ENCODE measurements around the gene VEPH1.

VEPH1 gene

GRCh38 chr3:157465741-157466140 lies 37.5 kb downstream of the VEPH1 start:
- Histone ChIP-seq H3K27me3 (ENCODE audit: low read length) (no peaks in the 10 kb centered on the region), H3K79me2 (ENCODE audit: insufficient read depth, low read length) (no peaks in the 10 kb centered on the region), H3F3A (ENCODE audit: insufficient read depth) (no peaks in the 10 kb centered on the region), H3K4me3 (ENCODE audit: insufficient read depth, low read length, poor library complexity, severe bottlenecking) (no peak overlapping the region), H3K9me2 (replicated peaks; ENCODE audit: insufficient read depth, low read length) (no peaks in the 10 kb centered on the region), H3K36me3 (ENCODE audit: low read length) (no peaks in the 10 kb centered on the region), H3K9me3 (ENCODE audit: insufficient read depth, low read length) (no peaks in the 10 kb centered on the region), H2AFZ (ENCODE audit: low read depth, low read length, severe bottlenecking) (no peak overlapping the region), H3K9ac (ENCODE audit: low read length) (no peak overlapping the region), H3K4me2 (ENCODE audit: low read depth, low read length, poor library complexity, severe bottlenecking) (no peak overlapping the region), H4K20me1 (ENCODE audit: low read depth, low read length) (no peaks in the 10 kb centered on the region), H3K27ac (ENCODE audit: low read depth, low read length) (no peak overlapping the region)
- no peak for TF ChIP-seq CTCF (IDR thresholded peaks at IDR 0.05; ENCODE audit: insufficient read depth, low read length, poor library complexity, severe bottlenecking)
- no peak for TF ChIP-seq EZH2phosphoT487 (conservative IDR thresholded peaks at IDR 0.05; ENCODE audit: low read length)

DNA sequence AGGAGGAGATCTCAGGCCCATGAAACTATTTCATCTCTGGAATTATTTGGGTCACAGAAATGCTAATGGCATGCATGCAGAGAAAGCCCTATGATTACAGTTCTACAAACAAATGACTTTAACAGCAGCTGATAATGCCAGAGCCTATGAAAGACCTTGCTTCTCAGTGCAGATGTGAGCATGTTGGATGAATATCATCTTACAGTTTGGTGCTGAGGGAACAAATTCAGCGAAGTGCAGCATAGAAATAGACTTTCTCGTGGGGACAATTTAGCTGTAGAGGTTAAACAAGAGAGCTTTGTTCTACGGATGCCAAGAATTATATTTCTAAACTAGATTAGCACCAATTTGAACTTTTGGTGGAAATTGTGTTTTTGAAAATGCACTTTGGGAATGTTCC lies 38.9 kb downstream of the VEPH1 start:
- Histone ChIP-seq H3K4me2 (ENCODE audit: low read depth, low read length, poor library complexity, severe bottlenecking) (no peak overlapping the region), H3K36me3 (ENCODE audit: low read length) (no peaks in the 10 kb centered on the region), H3K9ac (ENCODE audit: low read length) (no peak overlapping the region), H3K27ac (ENCODE audit: low read depth, low read length) (no peak overlapping the region), H3K9me3 (ENCODE audit: insufficient read depth, low read length) (no peaks in the 10 kb centered on the region), H2AFZ (ENCODE audit: low read depth, low read length, severe bottlenecking) (no peak overlapping the region), H3K79me2 (ENCODE audit: insufficient read depth, low read length) (no peaks in the 10 kb centered on the region), H3K27me3 (ENCODE audit: low read length) (no peaks in the 10 kb centered on the region), H3K4me3 (ENCODE audit: insufficient read depth, low read length, poor library complexity, severe bottlenecking) (no peak overlapping the region), H3K9me2 (replicated peaks; ENCODE audit: insufficient read depth, low read length) (no peaks in the 10 kb centered on the region), H3F3A (ENCODE audit: insufficient read depth) (no peaks in the 10 kb centered on the region), H4K20me1 (ENCODE audit: low read depth, low read length) (no peaks in the 10 kb centered on the region)
- no peak for TF ChIP-seq EZH2phosphoT487 (conservative IDR thresholded peaks at IDR 0.05; ENCODE audit: low read length)
- no peak for TF ChIP-seq CTCF (IDR thresholded peaks at IDR 0.05; ENCODE audit: insufficient read depth, low read length, poor library complexity, severe bottlenecking)

DNA sequence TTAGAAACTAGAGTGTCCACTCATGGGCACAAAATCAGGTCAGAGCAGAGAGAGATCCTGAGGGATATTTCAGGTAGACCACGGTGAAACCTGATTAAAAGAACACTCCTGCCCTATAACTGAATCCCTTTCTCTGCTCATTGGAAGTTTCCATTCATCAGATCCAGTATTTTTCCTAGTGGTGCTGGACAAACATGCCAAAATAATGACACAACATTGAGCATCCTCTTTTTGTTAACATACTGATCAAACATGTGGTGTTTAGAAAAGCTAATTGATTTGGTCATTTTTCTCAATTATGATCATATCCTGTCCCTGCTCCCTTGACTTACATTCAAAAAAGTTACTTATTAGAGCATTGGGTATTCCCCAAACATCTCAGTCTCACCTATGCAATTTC lies 39.4 kb downstream of the VEPH1 start:
- H3K4me3 ChIP-seq (ENCODE audit: insufficient read depth, low read length, poor library complexity, severe bottlenecking): no peak overlapping the region
- no peaks in the 10 kb centered on the region for H3K27me3 ChIP-seq (ENCODE audit: low read length)
- H3K36me3 ChIP-seq (ENCODE audit: low read length): no peaks in the 10 kb centered on the region
- no peaks in the 10 kb centered on the region for H3K9me2 ChIP-seq (replicated peaks; ENCODE audit: insufficient read depth, low read length)
- no peaks in the 10 kb centered on the region for H3K9me3 ChIP-seq (ENCODE audit: insufficient read depth, low read length)
- no peak overlapping the region for H3K27ac ChIP-seq (ENCODE audit: low read depth, low read length)
- no peak overlapping the region for H2AFZ ChIP-seq (ENCODE audit: low read depth, low read length, severe bottlenecking)
- H3K4me2 ChIP-seq (ENCODE audit: low read depth, low read length, poor library complexity, severe bottlenecking): no peak overlapping the region
- no peak overlapping the region for H3K9ac ChIP-seq (ENCODE audit: low read length)
- H4K20me1 ChIP-seq (ENCODE audit: low read depth, low read length): no peaks in the 10 kb centered on the region
- H3F3A ChIP-seq (ENCODE audit: insufficient read depth): no peaks in the 10 kb centered on the region
- TF ChIP-seq CTCF (IDR thresholded peaks at IDR 0.05; ENCODE audit: insufficient read depth, low read length, poor library complexity, severe bottlenecking): no peak
- no peak for TF ChIP-seq EZH2phosphoT487 (conservative IDR thresholded peaks at IDR 0.05; ENCODE audit: low read length)
- no peaks in the 10 kb centered on the region for H3K79me2 ChIP-seq (ENCODE audit: insufficient read depth, low read length)

- H2AFZ ChIP-seq (ENCODE audit: low read depth, low read length, severe bottlenecking): no peak overlapping the region
- H3K4me2 ChIP-seq (ENCODE audit: low read depth, low read length, poor library complexity, severe bottlenecking): no peak overlapping the region
- no peaks in the 10 kb centered on the region for H3K27me3 ChIP-seq (ENCODE audit: low read length)
- no peak overlapping the region for H3K27ac ChIP-seq (ENCODE audit: low read depth, low read length)
- TF ChIP-seq CTCF (IDR thresholded peaks at IDR 0.05; ENCODE audit: insufficient read depth, low read length, poor library complexity, severe bottlenecking): no peak
- no peak for TF ChIP-seq EZH2phosphoT487 (conservative IDR thresholded peaks at IDR 0.05; ENCODE audit: low read length)
- no peaks in the 10 kb centered on the region for H3K9me3 ChIP-seq (ENCODE audit: insufficient read depth, low read length)
- no peaks in the 10 kb centered on the region for H3K9me2 ChIP-seq (replicated peaks; ENCODE audit: insufficient read depth, low read length)
- no peaks in the 10 kb centered on the region for H3K79me2 ChIP-seq (ENCODE audit: insufficient read depth, low read length)
- no peak overlapping the region for H3K4me3 ChIP-seq (ENCODE audit: insufficient read depth, low read length, poor library complexity, severe bottlenecking)
- no peaks in the 10 kb centered on the region for H3K36me3 ChIP-seq (ENCODE audit: low read length)
- H4K20me1 ChIP-seq (ENCODE audit: low read depth, low read length): no peaks in the 10 kb centered on the region
- no peaks in the 10 kb centered on the region for H3F3A ChIP-seq (ENCODE audit: insufficient read depth)
- H3K9ac ChIP-seq (ENCODE audit: low read length): no peak overlapping the region
Measured at GRCh38 chr3:157460253-157460652, 43.0 kb downstream of the VEPH1 start.

Data from SU-DHL-6 (cell line).